ENCODE results near the gene SERTAD4.

Gene SERTAD4

GRCh38 chr1:210231846-210232510 lies 618 bp upstream of the SERTAD4 start:
- no peak for DNase-seq (ENCODE audit: low read depth in 1 of 2, low spot score in 1 of 2)

- no peak for DNase-seq (ENCODE audit: low read depth in 1 of 2, low spot score in 1 of 2)
These were observed 559 bp downstream of the SERTAD4 start for GRCh38 chr1:210233216-210233494.

GRCh38 chr1:210233495-210234328 lies 1.1 kb downstream of the SERTAD4 start:
- DNase-seq (ENCODE audit: low read depth in 1 of 2, low spot score in 1 of 2), result no peak

- no peak for DNase-seq (ENCODE audit: low read depth in 1 of 2, low spot score in 1 of 2)
These were observed 1.7 kb downstream of the SERTAD4 start for GRCh38 chr1:210234329-210234757.

GRCh38 chr1:210235363-210236053 lies 2.9 kb downstream of the SERTAD4 start:
- DNase-seq (ENCODE audit: low read depth in 1 of 2, low spot score in 1 of 2), result no peak

GRCh38 chr1:210236386-210236839 lies 3.8 kb downstream of the SERTAD4 start:
- no peak for DNase-seq (ENCODE audit: low read depth in 1 of 2, low spot score in 1 of 2)

GRCh38 chr1:210236840-210237409 lies 4.3 kb downstream of the SERTAD4 start:
- no peak for DNase-seq (ENCODE audit: low read depth in 1 of 2, low spot score in 1 of 2)

- DNase-seq (ENCODE audit: low read depth in 1 of 2, low spot score in 1 of 2), result no peak
These were observed 4.9 kb downstream of the SERTAD4 start for GRCh38 chr1:210237479-210237878.

GRCh38 chr1:210237981-210238380 lies 5.4 kb downstream of the SERTAD4 start:
- DNase-seq (ENCODE audit: low read depth in 1 of 2, low spot score in 1 of 2), result no peak

GRCh38 chr1:210239349-210240111 lies 6.9 kb downstream of the SERTAD4 start:
- no peak for DNase-seq (ENCODE audit: low read depth in 1 of 2, low spot score in 1 of 2)

- no peak for DNase-seq (ENCODE audit: low read depth in 1 of 2, low spot score in 1 of 2)
These were observed 8.5 kb downstream of the SERTAD4 start for GRCh38 chr1:210241121-210241520.

- no peak for DNase-seq (ENCODE audit: low read depth in 1 of 2, low spot score in 1 of 2)
These were observed 12.3 kb downstream of the SERTAD4 start for GRCh38 chr1:210244746-210245367.

GRCh38 chr1:210246447-210246846 lies 13.9 kb downstream of the SERTAD4 start:
- DNase-seq (ENCODE audit: low read depth in 1 of 2, low spot score in 1 of 2), result no peak

GRCh38 chr1:210248341-210248740 lies 15.7 kb downstream of the SERTAD4 start:
- DNase-seq (ENCODE audit: low read depth in 1 of 2, low spot score in 1 of 2), result no peak

- no peak for DNase-seq (ENCODE audit: low read depth in 1 of 2, low spot score in 1 of 2)
These were observed 18.0 kb downstream of the SERTAD4 start for GRCh38 chr1:210250665-210250997.

GRCh38 chr1:210250998-210251679 lies 18.5 kb downstream of the SERTAD4 start:
- DNase-seq (ENCODE audit: low read depth in 1 of 2, low spot score in 1 of 2), result no peak

GRCh38 chr1:210251680-210252490 lies 19.3 kb downstream of the SERTAD4 start:
- no peak for DNase-seq (ENCODE audit: low read depth in 1 of 2, low spot score in 1 of 2)

- no peak for DNase-seq (ENCODE audit: low read depth in 1 of 2, low spot score in 1 of 2)
These were observed 20.0 kb downstream of the SERTAD4 start for GRCh38 chr1:210252621-210253051.

GRCh38 chr1:210254298-210254697 lies 21.7 kb downstream of the SERTAD4 start:
- DNase-seq (ENCODE audit: low read depth in 1 of 2, low spot score in 1 of 2), result no peak

All from activated T-helper 1 cell treated with anti-CD3 and anti-CD28 coated beads, Interleukin-2, amount 50 U/mL, for 16 hours (primary cell).